ENCODE results near the gene CPT1A.

GRCh38 chr11:68774194-68774585, 67.5 kb downstream of the CPT1A start:
- no peak for TF ChIP-seq CTCF (IDR thresholded peaks at IDR 0.05 in 2 of 3, conservative IDR thresholded peaks at IDR 0.05 in 1 of 3; ENCODE audit: control insufficient read depth in 2 of 3, extremely low read depth in 1 of 3, insufficient read depth in 1 of 3, low read depth in 3 of 3, low read length in 3 of 3)
- no peak for TF ChIP-seq RFX5 (IDR thresholded peaks at IDR 0.05; ENCODE audit: low read depth, low read length)
- no peak for TF ChIP-seq SIN3A (IDR thresholded peaks at IDR 0.05; ENCODE audit: low read depth, low read length)
- TF ChIP-seq MAX (IDR thresholded peaks at IDR 0.05; ENCODE audit: low read depth, low read length), result no peak
- TF ChIP-seq JUND (IDR thresholded peaks at IDR 0.05; ENCODE audit: low read depth, low read length), result no peak
- no peak for TF ChIP-seq FOXM1 (IDR thresholded peaks at IDR 0.05; ENCODE audit: low read depth, low read length)
- no peak for TF ChIP-seq TBL1XR1 (IDR thresholded peaks at IDR 0.05; ENCODE audit: low read depth, low read length)
- TF ChIP-seq SIX5 (IDR thresholded peaks at IDR 0.05; ENCODE audit: low read depth, low read length, severe bottlenecking), result no peak
- TF ChIP-seq SMC3 (IDR thresholded peaks at IDR 0.05; ENCODE audit: borderline replicate concordance, low read length), result no peak
- TF ChIP-seq REST (IDR thresholded peaks at IDR 0.05; ENCODE audit: low read depth, low read length), result no peak
